ENCODE data around the gene C3orf85. TPM values are rescaled to one million over a fixed set of nuclear protein-coding genes. Genes with fewer than 3 reads are reported as not detected.

Gene C3orf85
- not detected for total RNA-seq
- polyA plus RNA-seq: not detected
- long read RNA-seq, donor 1: 0 reads
- long read RNA-seq, donor 2: 0 reads
- long read RNA-seq, donor 3: 0 reads
- long read RNA-seq, donor 4: 0 reads
- long read RNA-seq, donor 5: 0 reads

DNA sequence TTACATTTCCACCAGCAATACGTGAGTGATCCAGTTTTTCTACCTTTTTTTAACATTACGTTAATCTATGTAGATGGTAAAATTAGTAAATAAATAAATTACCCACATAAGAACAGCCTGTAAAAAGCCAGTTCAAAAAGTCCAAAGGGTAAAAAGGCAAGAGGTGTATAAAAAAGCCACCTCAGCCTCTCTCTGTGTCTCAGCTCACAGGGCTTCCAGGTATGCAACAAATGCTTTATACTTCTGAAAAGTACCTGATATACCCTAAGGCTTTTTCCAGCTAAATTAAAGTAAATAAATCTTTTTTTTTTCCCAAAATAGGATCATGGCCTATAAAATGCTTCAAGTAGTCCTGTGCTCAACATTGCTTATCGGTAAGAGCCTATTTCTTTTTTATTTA, at the start of gene C3orf85:
Gene C3orf85 (plus strand): TSS at position 197 of the 400 bp plus-strand sequence. CDS start 129 bp downstream, at position 326.
- no peak within 1 kb of the TSS for H3K4me3 ChIP-seq
- WGBS, 2 donors: 80 to 88% methylated on average over 3 of the region's 3 CpGs
- no peak for ATAC-seq (ENCODE audit: insufficient read depth, low FRiP score)

DNA sequence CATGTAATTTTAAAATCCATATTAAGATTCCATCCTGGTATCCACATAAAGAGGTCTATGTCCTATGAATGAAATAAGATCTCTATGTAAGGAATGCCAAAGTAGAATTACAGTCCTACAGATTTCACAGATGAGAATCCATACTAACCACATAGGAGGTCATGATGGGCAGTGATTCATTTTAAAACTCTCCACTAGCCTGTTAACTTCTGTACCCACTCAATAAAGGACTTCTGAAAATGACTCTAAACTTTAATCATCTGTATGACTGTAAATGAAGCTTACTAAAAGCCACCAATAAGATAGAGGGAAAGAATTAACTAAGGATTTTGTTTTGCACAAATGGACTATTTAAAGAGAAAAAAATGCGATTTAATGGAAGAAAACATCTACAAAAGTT, 47.3 kb upstream of the C3orf85 start:
- Histone ChIP-seq H3K36me3 (ENCODE audit: control insufficient read depth in 4 of 4, insufficient read depth in 4 of 4, low read length in 4 of 4) (no peaks in the 10 kb centered on the region), H3K4me1 (ENCODE audit: control insufficient read depth in 5 of 5, insufficient read depth in 5 of 5, low read length in 5 of 5) (no peaks in the 10 kb centered on the region), H3K4me3 (no peak overlapping the region), H3K9me3 (ENCODE audit: control insufficient read depth in 4 of 4, insufficient read depth in 3 of 4, low read length in 3 of 4) (no peaks in the 10 kb centered on the region), H3K27me3 (ENCODE audit: control insufficient read depth in 3 of 3, insufficient read depth in 3 of 3, low read length in 2 of 3) (no peaks in the 10 kb centered on the region), H3K9ac (ENCODE audit: insufficient read depth in 1 of 2, low read length in 2 of 2) (no peak overlapping the region), H3K27ac (ENCODE audit: low read depth in 1 of 2, low read length in 1 of 2) (no peak overlapping the region)
- no peak for DNase-seq
- WGBS, 2 donors: 92 to 94% methylated on average over 1 of the region's 1 CpG
- no peak for ATAC-seq (ENCODE audit: insufficient read depth, low FRiP score)
- TF ChIP-seq CTCF (IDR thresholded peaks at IDR 0.05; ENCODE audit: control extremely low read depth, extremely low read depth): no peak

More for the DNA sequence above, at the start of gene C3orf85:
- peaks cover 0 to 2% (median 0%) of the 10 kb centered on the region in 3 donors for H3K27me3 ChIP-seq (ENCODE audit: control insufficient read depth in 3 of 3, insufficient read depth in 3 of 3, low read length in 2 of 3)
- H3K4me1 ChIP-seq (ENCODE audit: control insufficient read depth in 5 of 5, insufficient read depth in 5 of 5, low read length in 5 of 5): peaks cover 0 to 1% (median 0%) of the 10 kb centered on the region in 5 donors
- no peaks in the 10 kb centered on the region for H3K36me3 ChIP-seq (ENCODE audit: control insufficient read depth in 4 of 4, insufficient read depth in 4 of 4, low read length in 4 of 4)
- no peak for TF ChIP-seq CTCF (IDR thresholded peaks at IDR 0.05; ENCODE audit: control extremely low read depth, extremely low read depth)
- H3K9me3 ChIP-seq (ENCODE audit: control insufficient read depth in 4 of 4, insufficient read depth in 3 of 4, low read length in 3 of 4): no peaks in the 10 kb centered on the region
- H3K27ac ChIP-seq (ENCODE audit: low read depth in 1 of 2, low read length in 1 of 2): no peak within 1 kb of the TSS
- DNase-seq: no peak
- H3K9ac ChIP-seq (ENCODE audit: insufficient read depth in 1 of 2, low read length in 2 of 2): no peak within 1 kb of the TSS

GRCh38 chr3:109091846-109092245, 44.7 kb upstream of the C3orf85 start:
- no peak for TF ChIP-seq CTCF (IDR thresholded peaks at IDR 0.05; ENCODE audit: control extremely low read depth, extremely low read depth)
- Histone ChIP-seq H3K36me3 (ENCODE audit: control insufficient read depth in 4 of 4, insufficient read depth in 4 of 4, low read length in 4 of 4) (no peaks in the 10 kb centered on the region), H3K9me3 (ENCODE audit: control insufficient read depth in 4 of 4, insufficient read depth in 3 of 4, low read length in 3 of 4) (no peaks in the 10 kb centered on the region), H3K4me3 (no peak overlapping the region), H3K4me1 (ENCODE audit: control insufficient read depth in 5 of 5, insufficient read depth in 5 of 5, low read length in 5 of 5) (no peaks in the 10 kb centered on the region), H3K9ac (ENCODE audit: insufficient read depth in 1 of 2, low read length in 2 of 2) (no peak overlapping the region), H3K27me3 (ENCODE audit: control insufficient read depth in 3 of 3, insufficient read depth in 3 of 3, low read length in 2 of 3) (no peaks in the 10 kb centered on the region), H3K27ac (ENCODE audit: low read depth in 1 of 2, low read length in 1 of 2) (no peak overlapping the region)
- no peak for DNase-seq
- no peak for ATAC-seq (ENCODE audit: insufficient read depth, low FRiP score)
- 29 to 32% methylated on average over 2 of the region's 2 CpGs for WGBS, 2 donors

- H3K36me3 ChIP-seq (ENCODE audit: control insufficient read depth in 4 of 4, insufficient read depth in 4 of 4, low read length in 4 of 4): no peaks in the 10 kb centered on the region
- H3K27me3 ChIP-seq (ENCODE audit: control insufficient read depth in 3 of 3, insufficient read depth in 3 of 3, low read length in 2 of 3): no peaks in the 10 kb centered on the region
- no peaks in the 10 kb centered on the region for H3K9me3 ChIP-seq (ENCODE audit: control insufficient read depth in 4 of 4, insufficient read depth in 3 of 4, low read length in 3 of 4)
- H3K27ac ChIP-seq (ENCODE audit: low read depth in 1 of 2, low read length in 1 of 2): no peak overlapping the region
- H3K4me3 ChIP-seq: no peak overlapping the region
- H3K4me1 ChIP-seq (ENCODE audit: control insufficient read depth in 5 of 5, insufficient read depth in 5 of 5, low read length in 5 of 5): no peaks in the 10 kb centered on the region
- no peak overlapping the region for H3K9ac ChIP-seq (ENCODE audit: insufficient read depth in 1 of 2, low read length in 2 of 2)
- no peak for TF ChIP-seq CTCF (IDR thresholded peaks at IDR 0.05; ENCODE audit: control extremely low read depth, extremely low read depth)
- no peak for DNase-seq
- no peak for ATAC-seq (ENCODE audit: insufficient read depth, low FRiP score)
Measured at GRCh38 chr3:109093561-109093960, 43.0 kb upstream of the C3orf85 start.
